Endometrial microvascular endothelial cells (primary cell): ENCODE data around the gene EMC10. TPM values are rescaled to one million over a fixed set of nuclear protein-coding genes. Genes with fewer than 3 reads are reported as not detected.

Experiments used
- in situ Hi-C: cut with HindIII; loops from 2 replicates; pipeline ENCODE4 v1.10.0; 2017; ENCODE audit warnings: low sequenced_read_pairs, low pct_unique_long_range_greater_than_20kb; ENCODE audit errors: inconsistent ontology term
- total RNA-seq: library from RNA; depleted of rRNA; stranded (reverse); fragments of >200 nt; gene quantifications from one replicate; pipeline ENCODE4 v1.2.3, GENCODE V29; 2015; ENCODE audit errors: inconsistent ontology term

The EMC10 gene
- total RNA-seq, 1 donor from 2014 or later, result 125 TPM

- in situ Hi-C loops, result no loop called here
Observed at GRCh38 chr19:50492303-50493052, 16.2 kb downstream of the EMC10 start.

GRCh38 chr19:50493171-50493570 lies 16.9 kb downstream of the EMC10 start:
- in situ Hi-C loops, result no loop called here

- in situ Hi-C loops, result no loop called here
Observed at GRCh38 chr19:50494186-50495019, 18.1 kb downstream of the EMC10 start.

- in situ Hi-C loops, result no loop called here
Observed at GRCh38 chr19:50495020-50495531, 18.8 kb downstream of the EMC10 start.

GRCh38 chr19:50496189-50497021 lies 20.1 kb downstream of the EMC10 start:
- in situ Hi-C loops, result no loop called here

- in situ Hi-C loops, result no loop called here
Observed at GRCh38 chr19:50497022-50497405, 20.7 kb downstream of the EMC10 start.

GRCh38 chr19:50498219-50499056 lies 22.1 kb downstream of the EMC10 start:
- in situ Hi-C loops, result no loop called here

- in situ Hi-C loops, result no loop called here
Observed at GRCh38 chr19:50500060-50500752, 23.9 kb downstream of the EMC10 start.

- in situ Hi-C loops, result no loop called here
Observed at GRCh38 chr19:50500753-50501151, 24.4 kb downstream of the EMC10 start.

- in situ Hi-C loops, result no loop called here
Observed at GRCh38 chr19:50501186-50501567, 24.9 kb downstream of the EMC10 start.

- in situ Hi-C loops, result no loop called here
Observed at GRCh38 chr19:50501568-50502475, 25.5 kb downstream of the EMC10 start.

GRCh38 chr19:50505856-50506611 lies 29.7 kb downstream of the EMC10 start:
- in situ Hi-C loops, result no loop called here

- in situ Hi-C loops, result no loop called here
Observed at GRCh38 chr19:50506700-50507099, 30.4 kb downstream of the EMC10 start.

- in situ Hi-C loops, result no loop called here
Observed at GRCh38 chr19:50507376-50507775, 31.1 kb downstream of the EMC10 start.

- in situ Hi-C loops, result no loop called here
Observed at GRCh38 chr19:50508843-50509190, 32.5 kb downstream of the EMC10 start.

- in situ Hi-C loops, result no loop called here
Observed at GRCh38 chr19:50509366-50509765, 33.1 kb downstream of the EMC10 start.
